ENCODE measurements around the gene TRPM3.

The TRPM3 gene

GRCh38 chr9:70881333-70881732 lies 240.1 kb downstream of the TRPM3 start:
- DNase-seq: no peak

DNA sequence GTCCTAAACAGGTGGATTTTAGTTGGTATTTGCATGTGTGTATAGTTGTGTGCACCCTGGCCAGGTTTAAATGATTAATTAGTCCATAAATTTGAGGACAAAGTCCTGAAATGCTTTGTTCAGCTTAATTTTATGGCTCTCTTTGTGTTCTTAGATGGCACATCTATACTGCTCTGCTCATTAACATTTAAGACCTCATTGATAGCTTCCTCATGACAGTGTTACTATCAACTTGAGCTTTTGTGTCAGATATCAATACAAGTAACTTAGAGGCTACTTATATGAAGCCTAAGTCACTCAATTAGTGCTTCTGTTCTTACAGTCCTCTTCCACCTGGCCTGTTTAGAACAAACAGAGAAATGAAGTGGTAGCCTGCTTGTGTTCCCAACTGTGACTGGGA lies 240.9 kb downstream of the TRPM3 start:
- no peak for DNase-seq

- no peak for DNase-seq
Observed at GRCh38 chr9:70878576-70878975, 242.8 kb downstream of the TRPM3 start.

GRCh38 chr9:70874451-70874850 lies 247.0 kb downstream of the TRPM3 start:
- no peak for DNase-seq

GRCh38 chr9:70873506-70873905 lies 247.9 kb downstream of the TRPM3 start:
- DNase-seq: no peak

- DNase-seq: no peak
Observed at GRCh38 chr9:70868661-70869652, 252.5 kb downstream of the TRPM3 start.

DNA sequence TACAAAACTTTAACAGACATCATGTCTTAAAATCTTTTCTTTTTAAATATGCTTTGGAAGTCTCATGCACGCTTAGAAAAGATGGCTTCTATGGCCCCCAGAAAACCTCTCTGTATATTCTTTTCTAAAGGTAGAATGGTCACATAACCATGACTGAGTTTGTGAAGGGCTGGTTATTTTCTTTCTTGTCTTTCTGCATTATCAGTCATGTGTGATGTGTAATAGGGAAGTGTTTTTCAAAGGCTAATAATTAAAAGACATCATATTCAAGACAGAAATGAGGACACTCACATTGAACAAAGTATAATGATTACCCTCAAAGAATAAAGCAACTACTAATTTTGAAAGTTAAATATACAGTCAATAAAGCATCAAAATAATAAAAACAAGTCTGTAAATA lies 253.4 kb downstream of the TRPM3 start:
- DNase-seq: no peak

DNA sequence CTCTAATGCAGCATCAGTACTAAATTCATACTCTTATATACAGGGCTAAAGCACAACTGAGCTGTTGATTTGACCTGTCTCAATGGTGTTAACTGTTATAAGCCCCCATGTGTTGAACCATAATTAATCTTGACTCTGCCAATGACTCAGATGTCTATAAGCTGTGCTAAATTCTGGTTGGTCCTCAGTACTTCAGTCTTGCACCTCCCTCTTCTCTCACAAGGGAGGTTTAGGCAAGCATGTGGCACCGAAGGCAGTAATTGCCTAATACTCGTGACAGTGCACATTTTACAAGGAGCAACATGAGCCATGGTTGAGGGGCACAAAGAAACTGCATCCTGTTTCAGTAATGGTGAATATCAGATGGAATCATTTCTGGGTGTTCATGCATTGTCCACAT lies 255.9 kb downstream of the TRPM3 start:
- no peak for DNase-seq

- no peak for DNase-seq
Observed at GRCh38 chr9:70861797-70862196, 259.6 kb downstream of the TRPM3 start.

- no peak for DNase-seq
Observed at GRCh38 chr9:70861376-70861775, 260.0 kb downstream of the TRPM3 start.

- no peak for DNase-seq
Observed at GRCh38 chr9:70859694-70860093, 261.7 kb downstream of the TRPM3 start.

DNA sequence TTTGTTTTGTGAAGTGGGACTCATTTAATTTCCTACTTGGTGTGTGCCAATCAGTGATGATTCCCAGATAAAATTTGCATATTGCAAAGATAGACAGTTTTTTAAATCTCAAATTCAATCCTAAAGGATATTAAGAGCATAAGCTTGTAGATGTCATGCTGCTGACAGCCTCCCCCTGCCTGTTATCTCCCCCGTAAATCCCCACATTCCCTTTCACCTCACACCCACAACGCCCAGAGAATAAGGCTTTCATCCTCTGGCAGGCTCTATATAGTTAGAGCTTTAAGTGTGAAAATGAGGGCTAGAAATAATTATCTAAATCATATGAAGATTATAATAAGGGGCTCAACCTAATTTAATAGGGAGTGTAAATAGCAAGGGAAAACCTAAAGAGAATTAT lies 265.0 kb downstream of the TRPM3 start:
- no peak for DNase-seq

DNA sequence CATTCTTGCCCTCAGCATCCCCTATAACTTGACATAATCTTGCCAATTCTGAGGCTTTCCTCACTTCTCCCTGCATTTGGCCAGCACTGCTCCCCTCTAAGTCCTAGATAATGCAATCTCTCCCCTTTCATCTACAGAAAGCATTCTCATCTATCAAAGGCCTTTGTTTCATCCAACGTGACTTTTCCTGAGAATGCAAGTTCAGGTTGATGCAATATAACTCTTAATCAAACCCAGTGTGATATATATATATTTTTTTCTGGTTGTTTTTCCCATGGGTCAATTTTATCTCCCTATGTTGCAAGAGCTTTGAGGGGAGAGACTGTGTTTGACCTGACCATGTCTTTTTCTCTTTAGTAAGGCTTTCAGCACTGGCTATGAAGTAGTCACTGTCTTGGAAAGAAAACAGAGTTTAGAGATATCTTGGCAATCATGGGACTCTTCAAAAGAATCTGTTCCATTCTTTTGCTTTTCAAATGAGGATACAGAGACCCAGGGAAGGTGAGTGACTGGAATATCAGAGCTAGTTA lies 268.6 kb downstream of the TRPM3 start:
- no peak for DNase-seq

DNA sequence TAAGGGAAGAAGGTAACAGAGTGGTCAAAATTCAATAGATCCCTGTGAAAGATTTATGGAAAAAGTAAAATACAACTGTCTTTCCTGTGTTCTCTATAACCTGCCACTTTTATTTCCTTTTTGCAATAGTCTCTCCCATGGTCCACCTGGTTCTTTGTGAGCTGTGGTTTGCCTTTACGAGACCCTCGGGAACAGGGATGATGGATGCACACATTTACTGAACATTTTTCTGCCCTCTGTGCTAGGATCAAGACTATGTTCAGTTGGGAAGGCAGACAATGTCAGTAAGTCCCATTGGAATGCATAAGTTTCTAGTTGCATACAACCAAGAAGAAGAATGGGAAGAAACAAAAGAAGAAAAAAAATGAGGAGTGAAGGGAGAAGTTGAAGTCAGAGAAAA lies 281.2 kb downstream of the TRPM3 start:
- no peak for DNase-seq

- no peak for DNase-seq
Observed at GRCh38 chr9:70835323-70835722, 286.1 kb downstream of the TRPM3 start.

- no peak for DNase-seq
Observed at GRCh38 chr9:70832492-70832891, 288.9 kb downstream of the TRPM3 start.

DNA sequence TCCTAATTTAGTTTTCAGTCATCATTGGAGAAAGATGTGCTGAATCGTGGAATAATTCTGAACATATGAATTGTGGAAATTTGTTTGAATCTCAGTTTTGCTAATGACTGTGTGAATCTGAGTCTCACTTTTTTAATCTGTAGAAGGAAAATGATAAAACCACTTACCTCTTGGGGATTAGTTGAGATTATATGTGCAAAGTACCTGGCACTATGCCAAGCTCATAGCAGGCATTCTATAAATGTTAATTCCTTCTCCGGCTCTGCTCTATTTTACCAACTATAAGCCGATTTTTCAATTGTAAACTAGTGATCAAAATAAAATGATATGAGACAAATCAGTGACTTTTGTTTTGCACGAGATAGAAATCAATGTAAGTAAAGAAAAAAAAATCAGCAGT lies 290.8 kb downstream of the TRPM3 start:
- no peak for DNase-seq

- no peak for DNase-seq
Observed at GRCh38 chr9:70829591-70830265, 291.7 kb downstream of the TRPM3 start.

GRCh38 chr9:70826562-70826961 lies 294.9 kb downstream of the TRPM3 start:
- no peak for DNase-seq

- DNase-seq: no peak
Observed at GRCh38 chr9:70823284-70823683, 298.1 kb downstream of the TRPM3 start.

DNA sequence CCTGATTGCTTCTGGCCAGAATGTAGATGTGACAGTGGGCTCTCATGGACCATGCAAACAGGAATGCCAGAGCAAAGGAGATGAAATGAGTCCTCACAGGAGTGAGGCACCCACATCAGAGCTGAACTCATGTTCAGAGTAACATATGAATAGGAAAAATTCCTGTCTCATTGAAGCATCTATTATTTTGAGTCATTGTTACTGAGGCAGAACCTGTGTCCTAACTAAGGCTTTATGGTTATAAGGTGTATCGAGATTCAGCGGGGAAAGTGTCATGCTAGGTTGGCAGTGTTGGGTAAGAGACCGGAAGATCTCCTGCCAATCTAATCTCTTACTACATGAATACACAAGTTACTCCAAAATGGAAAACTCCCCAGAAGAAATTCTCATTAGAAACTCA lies 304.1 kb downstream of the TRPM3 start:
- DNase-seq: no peak

- DNase-seq: no peak
Observed at GRCh38 chr9:70816891-70817290, 304.5 kb downstream of the TRPM3 start.

GRCh38 chr9:70816316-70816715 lies 305.1 kb downstream of the TRPM3 start:
- DNase-seq: no peak

DNA sequence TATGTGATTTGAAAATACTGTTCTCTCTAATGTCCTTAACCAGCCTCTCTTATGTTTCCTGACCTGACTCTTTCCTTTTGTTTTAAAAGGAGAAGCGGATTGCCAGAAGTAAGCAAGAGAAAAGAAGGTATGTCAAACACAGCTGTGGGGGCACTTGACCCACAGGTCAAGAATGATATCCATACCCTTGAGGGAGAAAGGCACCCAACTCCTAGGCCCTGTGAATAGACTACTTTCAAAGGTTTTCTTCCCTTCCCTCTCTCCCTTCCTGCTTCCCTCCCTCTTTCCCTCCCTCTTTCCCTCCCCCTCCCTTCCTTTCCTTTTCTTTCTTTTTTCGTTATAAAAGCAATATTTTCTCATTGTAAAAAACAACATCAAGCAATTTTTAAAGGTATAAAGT lies 306.8 kb downstream of the TRPM3 start:
- DNase-seq: no peak

Data from NCI-H2081 (cell line).